GM12878 (cell line): ENCODE data around the gene MVB12B. TPM values are rescaled to one million over a fixed set of nuclear protein-coding genes. Genes with fewer than 3 reads are reported as not detected.

ENCODE experiments used
- ATAC-seq: fragments of 200-7000 bp; cut with Tn5 transposase; 3 replicates; pipeline ENCODE4 v1.9.1; 2020; ENCODE audit warnings: mild to moderate bottlenecking, moderate library complexity
- BruUV-seq: library from RNA; stranded (reverse); fragments of 400-500 nt; replicated peaks from 2 replicates; lab custom pipeline; 2021; lab: Mats Ljungman, UMichigan
- CTCF ChIA-PET: fragments of 300-600 bp; sonication (Branson Sonifier 250); formaldehyde crosslinking; extraction: SDS; loops from one replicate; lab custom pipeline; 2021; ENCODE audit warnings: inconsistent platforms; lab: Yijun Ruan, JAX
- POLR2A ChIA-PET: fragments of 350-600 bp; formaldehyde crosslinking; extraction: SDS; loops from one replicate; lab custom pipeline; 2021; ENCODE audit warnings: inconsistent platforms; lab: Charles Lee
- RAD21 ChIA-PET: fragments of 300-600 bp; sonication (Branson Sonifier 250); formaldehyde crosslinking; loops from one replicate; lab custom pipeline; 2023; ENCODE audit warnings: antibody characterized with exemption; ENCODE audit not compliant: unreplicated experiment; lab: Charles Lee
- SMC1A ChIA-PET: fragments of 300-600 bp; sonication (Branson Sonifier 250); formaldehyde crosslinking; loops from one replicate; lab custom pipeline; 2023; ENCODE audit not compliant: unreplicated experiment, uncharacterized antibody; lab: Charles Lee
- DNase-seq: peaks from one replicate; pipeline ENCODE4 v3.0.0-alpha.2; 2011; ENCODE audit warnings: low read depth, low spot score
- FAIRE-seq: peaks from 3 replicates; lab custom pipeline; 2011; peaks lifted over from hg19 to GRCh38; lab: Jason Lieb, UNC
- H2AFZ ChIP-seq: 2 replicates; pipeline ENCODE4 v1.6.0; 2011; ENCODE audit warnings: low read depth, low read length, control low read depth; ENCODE audit not compliant: control insufficient read depth
- H3K27ac ChIP-seq: 2 replicates; pipeline ENCODE4 v1.5.1; 2011; ENCODE audit warnings: control low read depth; ENCODE audit not compliant: control insufficient read depth, insufficient read depth
- H3K27me3 ChIP-seq, 2 experiments: replicated peaks in 1 of 2; 2 replicates each; pipeline versions ENCODE4 v1.6.0 to v1.6.1; 2011; ENCODE audit warnings: low read length in 1 of 2; ENCODE audit not compliant: control insufficient read depth in 2 of 2, insufficient read depth in 2 of 2
- H3K36me3 ChIP-seq, 2 experiments: 2 replicates each; pipeline ENCODE4 v1.5.1; 2011; ENCODE audit warnings: low read length in 1 of 2; ENCODE audit not compliant: control insufficient read depth in 2 of 2, insufficient read depth in 2 of 2
- H3K4me1 ChIP-seq: 2 replicates; pipeline ENCODE4 v1.6.1; 2011; ENCODE audit warnings: mild to moderate bottlenecking, low read length, moderate library complexity, mixed read lengths; ENCODE audit not compliant: control insufficient read depth, insufficient read depth
- H3K4me2 ChIP-seq: 2 replicates; pipeline ENCODE4 v1.6.0; 2011; ENCODE audit warnings: control low read depth; ENCODE audit not compliant: control insufficient read depth, insufficient read depth
- H3K4me3 ChIP-seq: fragments of 200-600 bp; sonication (generic); 2 replicates; pipeline ENCODE4 v1.5.1; 2016
- H3K79me2 ChIP-seq: 2 replicates; pipeline ENCODE4 v1.6.0; 2011; ENCODE audit warnings: low read length; ENCODE audit not compliant: control insufficient read depth, insufficient read depth
- H3K9ac ChIP-seq: 2 replicates; pipeline ENCODE4 v1.8.0; 2011; ENCODE audit warnings: low read length, control low read depth, mixed read lengths; ENCODE audit not compliant: control insufficient read depth, insufficient read depth
- H3K9me3 ChIP-seq: replicated peaks from 3 replicates; pipeline ENCODE4 v1.5.1; 2011; ENCODE audit warnings: mild to moderate bottlenecking, low read length; ENCODE audit not compliant: control insufficient read depth, insufficient read depth
- H4K20me1 ChIP-seq: 2 replicates; pipeline ENCODE4 v1.6.0; 2011; ENCODE audit not compliant: control insufficient read depth, insufficient read depth
- HCFC1 ChIP-seq: fragments of 150-350 bp; IDR thresholded peaks from 2 replicates; pipeline ENCODE4 v1.6.1; 2014; ENCODE audit warnings: low read length
- ZNF622 ChIP-seq: fragments of 450-650 bp; IDR thresholded peaks from 2 replicates; pipeline ENCODE4 v1.6.1; 2017; ENCODE audit warnings: mild to moderate bottlenecking, inconsistent platforms
- ZNF687 ChIP-seq: fragments of 450-650 bp; IDR thresholded peaks from 2 replicates; pipeline ENCODE4 v1.6.1; 2017; ENCODE audit warnings: mild to moderate bottlenecking, moderate library complexity
- WGBS: methylation state at CpG from one replicate; pipeline ENCODE4 v1.1.6; 2016; ENCODE audit warnings: low lambda C conversion rate; ENCODE audit not compliant: insufficient replicate concordance, insufficient coverage; ENCODE audit errors: missing lambda C conversion rate; 5-methylcytosine and 5-hydroxymethylcytosine counted together
- in situ Hi-C: fragments of 300-500 bp; cut with MboI; formaldehyde crosslinking; loops from 9 replicates; pipeline ENCODE4 v1.14.3; 2018; ENCODE audit warnings: mixed read lengths
- intact Hi-C: fragments of 100-400 bp; cut with micrococcal nuclease; formaldehyde crosslinking; loops from one replicate; pipeline ENCODE4 v1.14.2; 2022; ENCODE audit not compliant: unreplicated experiment
- polyA plus RNA-seq, 11 experiments: library from polyadenylated mRNA; depleted of rRNA in 4 of 11; unstranded in 6 of 11; stranded (reverse) in 5 of 11; fragments of >200 nt; fragmentation: Nextera tagmentation in 4 of 11; fragmentation: Illumina TruSeq in 1 of 11; extraction: Ambion mirVana in 4 of 11; extraction: Trizol in 1 of 11; gene quantifications; 1 replicate in 1 of 11; 2 replicates in 10 of 11; pipeline versions ENCODE4 v1.2.1 to v1.2.3, GENCODE V29; 2011 to 2016; ENCODE audit warnings: inconsistent platforms in 2 of 11, missing spikeins in 2 of 11, low read depth in 1 of 11
- total RNA-seq, 4 experiments: library from RNA; depleted of rRNA in 3 of 4; stranded (reverse); fragments of >200 nt in 3 of 4; fragmentation: Illumina TruSeq in 1 of 4; extraction: Trizol in 1 of 4; gene quantifications; 2 replicates each; pipeline versions ENCODE4 v1.2.1 to v1.2.3, GENCODE V29; 2013 to 2021

MVB12B gene
- total and polyA plus RNA-seq, 10 of the 15 experiments (the other 5 are each of a cell fraction or from before 2014, with no cell fraction given) = 0.08 TPM; not detected in 9

- no peak for ATAC-seq
- no peak overlapping the region for H2AFZ ChIP-seq
- WGBS = 37% methylated on average over 13 of the region's 13 CpGs
- RAD21 ChIA-PET = no interaction called here
- no peak for FAIRE-seq
- no peaks in the 10 kb centered on the region for H4K20me1 ChIP-seq
- no peaks in the 10 kb centered on the region for H3K9me3 ChIP-seq
- in situ Hi-C loops = no loop called here
- CTCF ChIA-PET = interaction anchor here (0.9 kb wide), 1 partner anchor 38 kb away, joined by 3 read pairs; no protein-coding TSS in a partner anchor
- intact Hi-C loops = no loop called here
- H3K4me1 ChIP-seq = peaks cover 7% of the 10 kb centered on the region
- H3K4me2 ChIP-seq = no peak overlapping the region
- SMC1A ChIA-PET = no interaction called here
- H3K4me3 ChIP-seq = no peak overlapping the region
- DNase-seq = no peak
- no TSS peak for BruUV-seq
- peaks cover 5 to 11% of the 10 kb centered on the region in 2 experiments for H3K27me3 ChIP-seq
- H3K27ac ChIP-seq = no peak overlapping the region
- no peak overlapping the region for H3K9ac ChIP-seq
- no peaks in the 10 kb centered on the region for H3K36me3 ChIP-seq
- TF ChIP-seq ZNF622 (no peak), HCFC1 (no peak), ZNF687 (no peak)
- H3K79me2 ChIP-seq = no peaks in the 10 kb centered on the region
- POLR2A ChIA-PET = no interaction called here
Measured at GRCh38 chr9:126513159-126514036, 186.8 kb downstream of the MVB12B start.
